Stimulated activated CD8-positive, alpha-beta memory T cell treated with anti-CD3 and anti-CD28 coated beads, Interleukin-4, amount 100 ng/mL, for 24 hours (primary cell): Measurements from ENCODE around the gene ECHDC3.
"Not testable (repeated sequence)": the region's sequence is repeated elsewhere in the genome, so short reads cannot be mapped to it uniquely, and the experiment has no call there.

Experiments used
- DNase-seq: peaks from one replicate; pipeline ENCODE4 v3.0.0-alpha.2; 2020; ENCODE audit warnings: low read depth

Gene ECHDC3

DNA sequence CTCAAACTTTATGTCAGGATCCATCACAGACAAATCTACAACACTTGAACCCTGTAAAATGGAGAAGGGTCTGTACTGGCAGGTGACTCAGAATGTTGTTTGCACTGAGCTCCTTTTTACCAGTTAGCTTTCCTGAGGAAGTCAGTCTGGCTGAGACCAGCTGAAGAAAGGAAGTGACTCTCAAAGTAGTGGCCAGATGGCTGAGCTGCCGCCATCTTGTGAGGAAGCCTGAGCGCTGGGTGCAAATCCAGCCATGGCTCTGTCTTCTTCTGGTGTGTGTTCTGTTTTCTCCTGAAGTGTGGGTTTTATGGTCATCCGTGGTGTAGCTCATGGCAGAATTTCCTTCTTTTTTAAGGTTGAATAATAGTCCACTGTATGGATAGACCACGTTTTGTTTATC lies 25.5 kb upstream of the ECHDC3 start:
- no peak for DNase-seq

- no peak for DNase-seq
Observed at GRCh38 chr10:11719496-11720259, 22.5 kb upstream of the ECHDC3 start.

- DNase-seq, result no peak
Observed at GRCh38 chr10:11720260-11720741, 21.9 kb upstream of the ECHDC3 start.

DNA sequence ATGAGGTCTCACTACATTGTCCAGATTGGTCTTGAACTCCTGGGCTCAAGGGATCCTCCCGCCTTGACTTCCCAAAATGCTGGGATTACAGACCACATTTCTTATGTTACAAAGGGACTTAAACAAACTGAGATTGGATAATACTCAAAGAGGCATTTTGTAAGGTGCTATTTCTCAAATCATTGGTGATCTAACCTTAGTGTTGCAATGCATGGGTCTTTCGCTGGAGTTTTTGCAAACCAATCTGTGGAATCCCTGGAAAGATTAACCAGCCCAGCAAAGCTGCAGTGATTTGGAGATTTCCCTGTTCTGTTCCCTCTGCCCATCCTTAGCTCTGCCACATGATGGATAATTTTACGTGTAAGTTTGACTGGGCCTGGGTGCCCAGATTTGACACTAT lies 20.4 kb upstream of the ECHDC3 start:
- DNase-seq, result no peak

GRCh38 chr10:11723359-11723758 lies 18.8 kb upstream of the ECHDC3 start:
- DNase-seq, result no peak

- no peak for DNase-seq
Observed at GRCh38 chr10:11724938-11725776, 17.0 kb upstream of the ECHDC3 start.

DNA sequence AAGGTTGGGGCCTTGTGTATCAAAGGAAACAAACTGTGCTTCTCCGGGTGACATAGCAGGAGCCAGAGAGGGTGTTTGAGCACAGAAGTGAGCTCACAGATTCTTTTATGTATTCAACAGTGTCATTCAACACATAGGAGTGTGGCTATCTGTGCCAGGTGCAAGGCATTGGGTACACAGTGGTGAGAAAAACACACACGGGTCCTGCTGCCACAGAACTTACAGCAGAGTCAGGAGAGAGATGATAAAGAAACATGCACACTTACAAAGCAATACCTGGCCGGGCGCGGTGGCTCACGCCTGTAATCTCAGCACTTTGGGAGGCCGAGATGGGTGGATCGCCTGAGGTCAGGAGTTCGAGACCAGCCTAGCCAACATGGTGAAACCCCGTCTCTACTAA lies 16.3 kb upstream of the ECHDC3 start:
- DNase-seq, result no peak

DNA sequence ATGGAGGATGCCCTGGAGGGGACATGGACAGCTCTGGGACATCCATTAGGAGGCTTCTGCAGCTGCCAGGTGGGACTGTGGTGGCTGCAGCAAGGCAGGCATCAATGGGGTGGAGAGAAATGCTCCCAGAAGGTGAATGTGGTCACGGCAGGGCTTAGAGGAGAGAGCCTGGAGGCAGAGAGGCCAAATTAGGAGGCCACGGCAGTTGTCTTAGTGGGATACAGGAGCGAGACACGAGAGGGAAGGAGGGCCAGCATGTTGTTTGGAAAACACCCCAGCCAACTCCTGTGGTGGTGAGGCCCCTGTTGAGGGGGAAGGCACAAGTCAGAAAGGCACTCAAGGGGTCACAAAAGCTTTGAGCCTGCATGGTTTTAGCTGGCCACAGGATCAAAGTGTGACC lies 14.6 kb upstream of the ECHDC3 start:
- DNase-seq, result no peak

DNA sequence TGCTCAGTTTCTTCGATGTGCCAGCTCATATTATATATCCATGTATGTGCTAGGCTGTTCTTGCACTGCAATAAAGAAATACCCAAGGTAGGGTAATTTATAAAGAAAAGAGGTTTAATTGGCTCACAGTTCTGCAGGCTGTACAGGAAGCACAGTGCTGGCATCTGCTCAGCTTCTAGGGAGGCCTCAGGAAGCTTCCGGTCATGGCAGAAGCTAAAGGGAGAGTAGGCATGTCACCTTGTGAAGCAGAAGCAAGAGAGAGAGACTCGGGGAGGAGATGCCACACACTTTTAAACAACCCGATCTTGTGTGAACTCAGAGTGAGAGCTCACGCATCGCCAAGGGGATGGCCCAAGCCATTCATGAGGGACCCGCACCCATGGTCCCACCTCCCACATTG lies 13.8 kb upstream of the ECHDC3 start:
- DNase-seq, result no peak

DNA sequence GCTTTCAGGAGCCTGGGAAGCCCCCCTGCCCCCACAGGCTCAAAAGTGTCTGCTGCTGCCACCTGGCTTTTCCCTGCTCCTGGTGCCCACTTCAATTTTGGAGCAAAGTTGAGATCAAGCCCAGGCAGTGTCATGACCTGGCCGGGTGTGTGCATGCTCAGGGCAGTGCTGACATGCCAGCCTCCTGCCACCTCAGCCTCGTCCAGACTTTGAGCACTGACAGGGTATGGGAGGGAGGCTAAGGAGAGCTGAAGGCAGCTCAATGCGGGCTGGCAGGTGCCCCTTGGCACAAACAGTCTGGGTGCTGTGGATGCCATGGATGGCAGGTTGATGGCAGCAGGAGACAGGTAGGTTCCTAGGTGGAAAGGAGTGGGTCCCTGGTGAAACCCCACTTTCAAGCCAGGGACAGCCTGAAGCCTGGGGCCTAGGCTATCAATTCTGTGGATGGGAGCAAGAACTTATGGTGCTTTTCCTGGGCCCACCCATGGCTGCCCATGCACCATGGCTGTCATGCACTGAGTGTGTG lies 12.3 kb upstream of the ECHDC3 start:
- no peak for DNase-seq

DNA sequence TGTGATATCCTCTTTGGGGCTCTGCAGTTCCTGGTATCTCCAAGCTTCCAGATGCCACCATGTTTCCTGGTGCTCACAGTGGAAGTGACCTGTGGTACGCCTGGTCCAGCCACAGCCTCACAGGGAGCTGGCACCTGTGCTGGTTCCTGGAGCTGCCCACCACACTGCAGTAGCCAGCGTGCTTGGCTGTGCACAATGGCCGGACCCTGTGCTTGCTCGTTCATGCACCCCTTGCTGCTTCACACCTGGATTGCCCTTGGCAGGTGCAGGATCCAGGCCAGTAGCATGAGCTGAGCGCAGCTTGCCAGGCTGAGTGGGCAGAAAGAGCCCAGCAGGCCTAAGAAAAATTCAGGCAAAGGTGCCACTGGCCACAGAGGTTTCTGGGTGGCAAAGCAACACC lies 11.4 kb upstream of the ECHDC3 start:
- no peak for DNase-seq

DNA sequence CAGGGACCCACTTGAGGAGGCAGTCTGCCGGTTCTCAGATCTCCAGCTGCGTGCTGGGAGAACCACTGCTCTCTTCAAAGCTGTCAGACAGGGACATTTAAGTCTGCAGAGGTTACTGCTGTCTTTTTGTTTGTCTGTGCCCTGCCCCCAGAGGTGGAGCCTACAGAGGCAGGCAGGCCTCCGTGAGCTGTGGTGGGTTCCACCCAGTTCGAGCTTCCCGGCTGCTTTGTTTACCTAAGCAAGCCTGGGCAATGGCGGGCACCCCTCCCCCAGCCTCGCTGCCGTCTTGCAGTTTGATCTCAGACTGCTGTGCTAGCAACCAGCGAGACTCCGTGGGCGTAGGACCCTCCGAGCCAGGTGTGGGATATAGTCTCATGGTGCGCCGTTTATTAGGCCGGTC lies 5.4 kb upstream of the ECHDC3 start:
- not testable (repeated sequence) for DNase-seq

DNA sequence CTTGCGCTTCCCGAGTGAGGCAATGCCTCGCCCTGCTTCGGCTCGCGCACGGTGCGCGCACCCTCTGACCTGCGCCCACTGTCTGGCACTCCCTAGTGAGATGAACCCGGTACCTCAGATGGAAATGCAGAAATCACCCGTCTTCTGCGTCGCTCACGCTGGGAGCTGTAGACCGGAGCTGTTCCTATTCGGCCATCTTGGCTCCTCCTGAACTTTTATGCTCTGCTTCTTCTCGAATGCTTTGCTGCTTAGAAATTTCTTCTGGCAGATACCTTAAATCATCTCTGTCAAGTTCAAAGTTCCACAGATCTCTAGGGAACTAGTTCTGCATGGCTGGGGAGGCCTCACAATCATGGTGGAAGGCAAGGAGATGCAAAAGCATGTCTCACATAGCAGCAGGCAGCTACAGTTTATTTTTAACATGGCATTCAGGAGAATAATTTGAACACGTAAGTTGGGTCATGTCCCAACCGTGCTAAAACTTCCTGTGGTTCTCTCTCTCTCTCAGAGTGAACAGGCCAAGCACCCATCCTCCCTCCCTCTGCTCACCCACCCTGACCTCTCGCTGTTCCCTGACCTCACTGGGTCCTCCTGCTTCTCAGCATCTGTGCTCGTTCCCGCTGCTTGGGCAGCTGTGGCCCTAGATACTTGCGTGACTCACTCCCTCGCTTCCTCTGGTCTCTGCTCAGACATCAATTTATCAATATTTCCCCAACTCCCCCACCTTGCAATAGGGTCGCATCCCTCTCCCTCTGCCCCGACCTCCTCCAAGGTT lies 4.7 kb upstream of the ECHDC3 start:
- DNase-seq, result not testable (repeated sequence)

- no peak for DNase-seq
Observed at GRCh38 chr10:11740907-11741306, 1.3 kb upstream of the ECHDC3 start.

DNA sequence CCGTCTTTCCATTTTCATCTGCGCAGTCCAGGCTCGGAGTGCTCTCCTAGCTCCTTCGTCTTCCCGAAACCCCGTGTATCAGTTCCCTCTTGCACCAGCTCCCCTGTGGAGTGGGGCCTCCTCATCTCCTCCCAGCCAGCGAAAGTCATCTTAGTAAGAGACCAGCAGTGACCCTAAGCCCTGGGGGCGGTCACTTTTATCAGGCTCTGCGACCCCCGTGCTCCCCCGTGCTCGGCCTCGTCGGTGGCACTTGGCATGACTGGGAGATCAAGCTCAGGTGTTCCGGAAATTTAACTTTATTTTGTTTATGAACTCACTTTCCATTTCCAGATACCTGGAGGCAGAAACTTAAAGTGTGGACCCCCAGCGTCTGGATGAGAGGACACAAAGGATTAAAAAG lies 574 bp upstream of the ECHDC3 start:
- no peak for DNase-seq

GRCh38 chr10:11742779-11743298 lies 657 bp downstream of the ECHDC3 start:
- no peak for DNase-seq

- no peak for DNase-seq
Observed at GRCh38 chr10:11743461-11744338, 1.5 kb downstream of the ECHDC3 start.

GRCh38 chr10:11745045-11745444 lies 2.9 kb downstream of the ECHDC3 start:
- DNase-seq, result no peak

DNA sequence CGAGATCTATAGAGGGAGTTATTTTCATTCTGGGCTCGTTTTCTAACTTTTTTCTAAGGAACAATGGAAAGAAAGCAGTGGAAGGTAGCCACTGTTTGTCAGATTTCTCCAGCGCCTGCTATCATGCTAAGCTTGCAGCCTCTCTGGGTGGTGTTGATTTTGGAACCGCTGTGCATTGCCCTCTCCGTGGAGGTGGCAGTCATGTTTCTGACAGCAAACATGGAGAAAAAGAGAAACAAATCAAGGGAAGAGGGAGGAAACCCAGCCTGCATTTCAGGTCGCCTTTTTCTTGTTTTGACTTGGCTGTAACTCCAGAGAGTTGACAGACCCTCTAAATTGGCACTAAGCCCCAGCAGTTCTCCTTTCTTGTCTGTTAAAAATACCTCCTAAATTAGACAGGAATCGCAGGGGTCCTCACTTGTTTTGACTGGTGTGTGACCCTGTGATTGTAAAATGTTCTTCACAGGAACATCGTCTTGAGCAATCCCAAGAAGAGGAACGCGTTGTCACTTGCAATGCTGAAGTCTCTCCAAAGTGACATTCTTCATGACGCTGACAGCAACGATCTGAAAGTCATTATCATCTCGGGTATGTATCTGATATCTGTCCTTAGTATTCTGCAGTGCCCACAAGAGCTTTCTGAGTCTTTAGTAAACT lies 4.8 kb downstream of the ECHDC3 start:
- no peak for DNase-seq

DNA sequence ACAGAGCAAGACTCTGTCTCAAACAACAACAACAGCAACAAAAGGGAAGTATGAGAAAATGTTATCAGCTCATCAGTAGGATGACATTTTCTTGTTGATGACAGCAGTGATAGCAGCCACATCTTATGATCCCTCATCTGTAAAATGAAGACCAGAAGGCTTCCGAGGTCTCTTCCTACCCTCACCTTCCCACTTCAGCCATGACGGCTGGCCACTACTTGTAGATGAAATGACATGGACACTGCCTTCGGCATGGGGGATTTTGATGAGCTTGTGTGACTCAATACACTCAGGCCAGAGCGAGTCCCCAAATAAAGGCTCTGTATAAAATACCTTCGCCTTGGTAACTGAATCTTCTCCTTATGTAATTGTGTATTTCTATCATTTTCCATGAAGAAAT lies 6.7 kb downstream of the ECHDC3 start:
- DNase-seq, result no peak

GRCh38 chr10:11750420-11750819 lies 8.2 kb downstream of the ECHDC3 start:
- no peak for DNase-seq
